GM12891 (cell line): ENCODE measurements around the gene SPOP.
"Not testable (repeated sequence)": the region's sequence is repeated elsewhere in the genome, so short reads cannot be mapped to it uniquely, and the experiment has no call there.

Experiments used
- DNase-seq: peaks from one replicate; pipeline ENCODE4 v3.0.0; 2011; ENCODE audit warnings: low spot score; ENCODE audit not compliant: insufficient read length
- FAIRE-seq: peaks from 2 replicates; lab custom pipeline; 2011; peaks lifted over from hg19 to GRCh38; lab: Jason Lieb, UNC
- PAX5 ChIP-seq: IDR thresholded peaks from 2 replicates; pipeline ENCODE4 v1.6.1; 2011; ENCODE audit warnings: low read length, moderate library complexity, mild to moderate bottlenecking; ENCODE audit not compliant: insufficient read depth, severe bottlenecking
- POLR2A ChIP-seq: IDR thresholded peaks from 2 replicates; pipeline ENCODE4 v1.6.1; 2011; ENCODE audit warnings: low read depth, low read length, control low read depth
- POLR2AphosphoS5 ChIP-seq: IDR thresholded peaks from 2 replicates; pipeline ENCODE4 v1.6.1; 2011; ENCODE audit warnings: low read depth, low read length, control low read depth
- POU2F2 ChIP-seq: IDR thresholded peaks from 2 replicates; pipeline ENCODE4 v1.6.1; 2011; ENCODE audit warnings: low read depth, mild to moderate bottlenecking, control low read depth, low read length, moderate library complexity
- SPI1 ChIP-seq: IDR thresholded peaks from 2 replicates; pipeline ENCODE4 v1.6.1; 2011; ENCODE audit warnings: low read depth, low read length, control low read depth
- TAF1 ChIP-seq: IDR thresholded peaks from 2 replicates; pipeline ENCODE4 v1.6.1; 2011; ENCODE audit warnings: low read depth, low read length, control low read depth

The SPOP gene

DNA sequence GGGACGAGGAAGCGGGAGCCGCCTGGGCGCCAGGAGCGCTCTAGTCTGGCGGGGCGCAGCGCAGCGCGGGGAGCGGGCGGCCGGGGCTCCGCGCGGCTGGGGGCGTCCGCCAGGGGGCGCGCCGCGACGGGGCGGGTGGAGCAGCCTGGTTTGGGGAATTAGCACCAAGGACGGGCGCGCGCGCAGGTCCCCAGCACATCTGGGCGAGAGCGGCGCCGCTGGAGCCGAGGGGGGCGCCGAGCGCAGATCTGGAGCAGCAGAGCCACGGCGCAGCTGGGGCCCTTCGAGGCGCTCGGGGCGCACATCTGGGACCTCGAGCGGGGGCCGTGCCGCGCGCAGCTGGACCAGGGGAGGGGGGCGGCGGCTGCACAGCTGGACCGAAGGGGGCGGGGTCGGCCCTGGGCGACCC, 102.2 kb downstream of the SPOP start, which contains the start of gene NXPH3:
Gene NXPH3, plus strand, starts transcription at position 193 of the 409 bp plus-strand sequence. CDS start 349 bp downstream, outside the sequence.
- FAIRE-seq (peak; percentile 79), DNase-seq (peak; percentile 67)
- TF ChIP-seq POLR2A, result no peak
- no peak for TF ChIP-seq TAF1
- no peak for TF ChIP-seq POU2F2
- no peak for TF ChIP-seq PAX5
- no peak for TF ChIP-seq POLR2AphosphoS5
- no peak for TF ChIP-seq SPI1

DNA sequence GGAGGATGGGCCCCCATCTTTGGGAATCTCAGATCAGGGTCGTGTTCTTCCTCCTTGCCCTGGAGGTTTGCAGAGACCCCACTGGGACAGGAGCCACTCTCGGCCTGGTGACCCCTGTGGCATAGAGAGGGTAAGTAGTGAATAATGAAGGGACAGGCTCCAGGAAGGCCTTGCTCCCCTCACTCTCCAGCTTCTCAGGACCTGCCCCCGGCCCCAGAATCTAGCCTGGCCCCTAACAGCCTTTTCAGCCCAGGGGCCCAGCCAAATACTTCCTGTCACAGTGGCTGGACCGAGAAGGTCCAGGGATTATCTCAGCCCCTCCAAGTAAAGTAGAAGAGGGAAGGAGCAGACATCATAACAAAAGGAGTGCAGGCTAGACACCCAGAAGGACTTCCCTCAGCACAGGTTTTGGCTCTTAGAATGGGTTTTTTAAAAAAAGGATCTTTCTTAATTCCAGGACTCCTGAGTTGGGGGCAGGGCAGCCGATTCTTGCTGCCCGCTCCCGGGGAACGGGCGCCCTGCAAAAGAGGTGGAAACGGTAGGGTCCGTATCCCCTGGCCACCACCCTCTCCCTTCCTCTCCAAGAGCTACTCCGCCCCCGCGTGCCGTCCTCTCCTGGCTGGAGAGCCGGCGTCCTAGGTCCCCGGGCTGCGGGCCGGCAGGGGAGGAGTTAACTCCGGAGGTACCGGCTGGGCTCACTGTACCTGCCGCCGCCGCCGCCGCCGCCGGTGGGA, 102.8 kb downstream of the SPOP start:
- no peak for TF ChIP-seq POLR2A
- TF ChIP-seq TAF1, result no peak
- TF ChIP-seq SPI1, result no peak
- TF ChIP-seq POU2F2, result no peak
- no peak for TF ChIP-seq POLR2AphosphoS5
- TF ChIP-seq PAX5, result no peak
- no peak for FAIRE-seq
- DNase-seq, result no peak

DNA sequence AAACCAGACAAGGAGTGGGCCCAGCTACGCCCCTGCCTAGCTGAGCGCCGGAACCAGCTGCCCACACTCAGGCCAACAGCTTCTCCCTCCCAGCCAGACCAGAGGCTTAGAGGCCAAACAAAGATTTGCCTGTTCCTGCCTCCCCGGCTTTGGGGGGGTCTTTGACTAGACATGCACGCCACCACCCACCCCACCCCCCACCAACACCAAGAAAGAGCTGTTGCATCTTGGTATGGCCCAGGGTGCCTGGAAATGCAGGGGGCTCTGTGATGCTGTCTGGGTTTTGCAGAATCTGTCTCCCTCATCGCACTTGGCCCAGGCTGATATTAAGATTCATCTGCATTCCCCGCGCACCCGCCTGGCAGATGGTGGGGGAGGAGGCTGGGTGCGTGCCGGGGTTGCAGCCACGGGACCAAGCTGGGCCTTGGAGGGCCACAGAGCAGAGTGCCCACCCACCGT, 103.5 kb downstream of the SPOP start:
- no peak for FAIRE-seq
- no peak for DNase-seq
- TF ChIP-seq POLR2AphosphoS5, result no peak
- TF ChIP-seq POLR2A, result no peak
- TF ChIP-seq PAX5, result no peak
- no peak for TF ChIP-seq POU2F2
- no peak for TF ChIP-seq SPI1
- no peak for TF ChIP-seq TAF1

DNA sequence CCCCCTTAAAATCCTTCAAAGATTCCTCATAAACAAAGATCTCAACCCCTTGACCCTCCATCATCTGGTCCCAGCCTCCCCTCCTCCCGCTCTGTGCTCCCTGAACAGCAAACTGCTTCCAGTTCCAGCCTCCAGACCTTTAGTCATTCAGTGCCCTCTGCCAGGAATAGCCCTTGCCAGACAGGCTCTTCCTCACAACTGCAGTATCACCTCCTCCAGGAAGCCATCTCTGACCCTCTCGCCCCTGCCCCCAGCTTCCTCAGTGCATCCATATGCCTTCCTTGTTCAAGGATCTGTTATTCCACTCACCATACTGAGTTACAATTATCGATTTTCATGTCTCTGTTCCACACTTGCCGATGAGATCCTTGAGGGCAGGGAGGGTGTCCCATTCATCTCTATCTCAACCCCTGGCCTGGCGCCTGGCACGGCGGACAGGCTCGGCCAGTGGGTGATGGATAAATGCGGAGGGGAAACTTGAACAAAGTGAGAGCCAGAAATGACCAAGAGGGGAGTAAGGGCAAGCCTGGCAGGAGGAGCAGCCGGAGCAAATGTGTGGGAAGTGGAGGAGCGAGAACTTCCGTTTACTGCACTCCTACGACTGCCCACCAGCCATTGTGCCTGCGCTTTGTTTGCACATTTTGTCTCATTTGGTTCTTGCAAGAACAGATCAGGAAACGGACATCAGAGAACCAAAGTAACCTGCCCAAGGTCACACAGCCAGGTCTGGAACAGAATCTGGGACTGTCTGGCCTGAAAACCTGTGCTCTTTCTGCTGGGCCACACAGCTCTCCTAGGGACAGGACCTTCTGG, 104.2 kb downstream of the SPOP start:
- DNase-seq (no peak), FAIRE-seq (no peak)
- no peak for TF ChIP-seq SPI1
- TF ChIP-seq PAX5, result no peak
- TF ChIP-seq TAF1, result no peak
- no peak for TF ChIP-seq POLR2A
- TF ChIP-seq POLR2AphosphoS5, result no peak
- no peak for TF ChIP-seq POU2F2

DNA sequence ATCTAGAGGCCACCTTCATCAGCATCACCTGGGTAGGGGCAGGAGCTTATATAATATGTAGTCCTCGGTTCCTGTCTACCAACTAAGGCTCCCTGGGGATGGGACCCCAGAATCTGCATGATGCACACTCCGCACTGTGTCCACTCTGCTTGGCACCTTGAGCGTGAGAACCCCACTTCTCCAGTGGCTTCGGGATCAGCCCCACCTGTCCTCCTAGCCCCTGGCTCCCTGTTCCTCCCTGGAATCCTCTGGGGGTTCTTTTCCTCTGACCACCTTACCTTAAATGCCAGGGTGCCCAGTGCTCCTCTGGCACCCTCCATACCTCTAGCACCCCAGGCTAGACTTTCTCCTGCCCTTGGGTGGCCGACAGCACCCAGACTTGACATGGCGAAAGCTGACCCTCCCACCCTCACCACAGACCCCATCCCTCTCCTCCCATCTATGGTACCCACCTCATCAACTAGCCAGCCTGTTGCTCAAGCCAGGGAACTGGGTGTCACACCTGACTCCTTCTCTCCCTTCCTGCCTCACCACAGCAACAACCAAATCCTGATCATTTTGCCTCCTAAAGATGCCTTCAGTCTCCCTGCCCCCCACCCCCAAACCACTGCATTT, 105.0 kb downstream of the SPOP start:
- DNase-seq, result no peak
- no peak for FAIRE-seq
- TF ChIP-seq SPI1 (no peak), POLR2A (no peak), PAX5 (no peak), TAF1 (no peak), POU2F2 (no peak), POLR2AphosphoS5 (no peak)

DNA sequence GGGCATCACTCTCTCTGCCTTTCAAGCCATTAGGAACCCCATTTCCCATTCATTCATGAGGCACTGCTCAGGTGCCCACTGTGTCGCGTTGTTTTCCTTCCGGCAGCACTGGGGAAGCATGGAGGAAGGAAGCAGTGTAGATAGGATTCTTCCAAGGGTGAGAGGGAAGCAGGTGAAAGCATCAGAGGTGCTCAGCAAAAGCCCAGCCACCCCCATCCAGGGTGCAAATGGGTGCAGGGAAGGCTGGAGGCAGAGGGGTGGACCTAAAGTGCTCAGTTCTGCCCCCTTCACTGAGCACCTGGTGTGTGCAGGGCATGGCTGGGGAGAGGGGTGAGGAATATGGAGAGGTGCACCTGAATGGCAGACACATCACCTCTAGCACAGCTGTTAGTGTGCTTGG, 105.7 kb downstream of the SPOP start:
- no peak for TF ChIP-seq POLR2AphosphoS5
- TF ChIP-seq TAF1, result no peak
- no peak for TF ChIP-seq POLR2A
- no peak for TF ChIP-seq SPI1
- no peak for TF ChIP-seq PAX5
- TF ChIP-seq POU2F2, result no peak

DNA sequence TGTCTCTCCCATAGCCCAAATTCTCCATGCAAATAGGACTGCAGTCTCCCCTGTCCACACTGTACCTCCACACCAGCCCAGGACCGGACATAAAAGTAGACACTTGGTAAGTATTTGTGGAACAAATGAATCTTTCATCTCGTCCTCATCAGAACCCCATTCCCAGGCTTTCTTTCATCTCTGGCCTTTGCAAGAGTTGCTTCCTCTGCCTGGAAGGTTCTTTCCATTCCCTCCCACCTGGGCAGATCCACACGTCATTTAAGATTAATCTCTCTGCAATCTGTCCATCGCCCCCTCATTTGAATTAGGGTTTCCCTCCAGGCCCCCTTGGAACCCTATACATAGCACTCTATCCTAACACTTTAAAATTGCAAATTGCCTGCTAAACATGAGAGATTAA, 106.1 kb downstream of the SPOP start:
- FAIRE-seq (no peak), DNase-seq (no peak)
- TF ChIP-seq POLR2AphosphoS5, result no peak
- no peak for TF ChIP-seq PAX5
- TF ChIP-seq TAF1, result no peak
- TF ChIP-seq POU2F2, result no peak
- TF ChIP-seq SPI1, result no peak
- TF ChIP-seq POLR2A, result no peak

More for the DNA sequence above, 105.7 kb downstream of the SPOP start:
- FAIRE-seq (no peak), DNase-seq (no peak)

DNA sequence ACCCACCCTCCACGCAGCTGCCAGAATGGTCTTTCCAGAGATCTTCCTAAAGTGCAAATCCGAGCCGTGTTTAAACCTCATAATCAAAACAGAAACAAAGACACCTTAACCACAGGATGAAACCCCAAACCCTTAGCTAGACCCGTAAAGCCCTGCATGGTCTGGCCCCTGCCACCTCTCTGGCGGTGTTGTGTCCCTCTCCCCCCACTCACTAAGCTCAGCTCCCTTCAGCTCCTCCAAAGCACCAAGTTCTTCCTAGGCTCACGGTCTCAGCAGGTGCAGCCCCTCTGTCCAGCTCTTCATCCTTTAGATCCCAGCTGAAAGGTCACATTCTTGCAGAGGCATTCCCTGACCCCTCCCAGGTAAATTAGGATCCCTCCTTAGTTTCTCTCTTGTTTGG, 106.6 kb downstream of the SPOP start:
- no peak for DNase-seq
- FAIRE-seq, result no peak
- TF ChIP-seq POU2F2 (no peak), POLR2A (no peak), SPI1 (no peak), POLR2AphosphoS5 (no peak), PAX5 (no peak), TAF1 (no peak)

DNA sequence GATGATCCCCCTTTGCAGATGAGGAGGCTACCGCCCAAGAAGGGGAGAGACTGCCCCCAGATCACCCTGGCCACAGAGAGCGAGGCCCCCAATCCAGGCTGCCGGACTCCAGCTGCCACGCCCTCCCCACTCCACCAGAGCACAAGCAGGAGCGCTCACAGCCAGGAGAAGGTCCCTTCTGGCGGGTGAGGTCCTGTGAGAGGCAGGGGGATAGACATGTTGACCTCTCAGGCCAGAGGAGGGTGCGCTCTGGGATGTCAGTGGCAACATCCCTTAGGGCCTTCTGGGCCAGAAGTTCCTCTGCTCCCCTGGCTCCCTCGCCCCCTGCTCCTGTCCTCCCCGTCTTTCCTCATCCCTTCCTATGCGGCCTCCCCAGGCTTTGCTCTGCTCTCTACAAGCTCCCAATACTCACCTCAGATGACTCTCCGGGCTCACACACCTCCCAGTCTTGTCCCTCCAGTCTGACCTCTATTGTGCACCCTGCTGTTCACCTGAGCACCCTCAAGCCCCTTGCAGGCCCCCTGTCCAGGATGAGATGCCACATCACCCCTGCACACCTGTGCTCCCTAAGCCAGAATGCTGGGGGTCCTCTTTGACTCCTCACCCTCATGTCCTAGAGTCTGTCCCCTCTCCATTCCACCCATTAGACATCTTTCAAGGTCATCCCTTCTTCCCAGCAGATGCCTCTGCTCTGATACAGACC, 107.2 kb downstream of the SPOP start:
- FAIRE-seq (no peak), DNase-seq (no peak)
- TF ChIP-seq POU2F2 (no peak), PAX5 (no peak), SPI1 (no peak), POLR2AphosphoS5 (no peak), TAF1 (no peak), POLR2A (no peak)

DNA sequence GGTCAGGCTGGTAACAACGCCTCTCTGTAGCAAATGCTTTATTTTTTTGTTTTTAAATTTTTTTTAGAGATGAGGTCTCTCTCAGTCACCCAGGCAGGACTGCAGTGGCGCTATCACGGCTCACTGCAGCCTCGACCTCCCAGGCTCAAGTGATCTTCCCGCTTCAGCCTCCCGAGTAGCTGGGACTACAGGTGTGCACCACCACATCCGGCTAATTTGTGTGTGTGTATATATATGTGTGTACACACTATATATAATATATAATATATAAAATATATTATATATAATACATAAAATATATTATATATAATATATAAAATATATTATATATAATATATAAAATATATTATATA, 109.2 kb downstream of the SPOP start:
- not testable (repeated sequence) for FAIRE-seq, DNase-seq
